Measurements from ENCODE around the gene SLC37A4.

Gene SLC37A4

DNA sequence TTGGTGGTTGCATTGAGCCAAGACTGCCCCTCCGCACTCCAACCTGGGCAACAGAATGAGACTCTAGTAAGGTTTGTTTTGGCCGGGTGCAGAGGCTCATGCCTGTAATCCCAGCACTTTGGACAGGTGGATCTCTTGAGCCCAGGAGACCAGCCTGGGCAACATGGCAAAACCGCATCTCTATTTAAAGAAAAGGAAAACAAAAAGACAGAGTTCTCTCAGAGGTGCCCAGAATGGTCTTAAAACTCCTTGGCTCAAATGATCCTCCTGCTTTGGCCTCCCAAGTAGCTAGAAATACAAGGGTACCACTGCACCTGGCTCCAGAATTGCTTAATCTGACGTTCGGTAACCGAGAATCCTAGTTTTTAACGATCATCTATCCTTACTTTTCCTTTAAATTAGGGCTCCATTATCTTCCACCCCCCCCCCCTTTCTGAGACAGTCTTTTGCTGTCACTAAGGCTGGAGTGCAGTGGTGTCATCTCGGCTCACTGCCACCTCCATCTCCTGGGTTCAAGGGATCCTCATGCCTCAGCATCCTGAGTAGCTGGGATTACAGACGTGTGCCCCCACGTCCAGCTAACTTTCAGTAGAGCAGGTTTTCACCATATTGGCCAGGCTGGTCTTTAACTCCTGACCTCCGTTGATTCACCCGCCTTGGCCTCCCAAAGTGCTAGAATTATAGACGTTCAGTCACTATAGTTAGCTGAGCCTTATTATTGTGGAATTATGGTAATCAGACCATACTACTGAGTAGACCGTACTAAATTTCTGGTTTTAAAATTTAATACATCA lies 14.3 kb downstream of the SLC37A4 start:
- TF ChIP-seq CTCF (IDR thresholded peaks at IDR 0.05; ENCODE audit: low read depth, low read length, missing control alignments) = no peak
- peak overlapping the region; percentile 91 for H3K4me3 ChIP-seq (ENCODE audit: low read depth, low read length)
- DNase-seq (ENCODE audit: low read depth) = no peak

GRCh38 chr11:119015054-119015611 lies 15.5 kb downstream of the SLC37A4 start:
- no peak for TF ChIP-seq CTCF (IDR thresholded peaks at IDR 0.05; ENCODE audit: low read depth, low read length, missing control alignments)
- DNase-seq (ENCODE audit: low read depth) = no peak
- H3K4me3 ChIP-seq (ENCODE audit: low read depth, low read length) = no peak overlapping the region

DNA sequence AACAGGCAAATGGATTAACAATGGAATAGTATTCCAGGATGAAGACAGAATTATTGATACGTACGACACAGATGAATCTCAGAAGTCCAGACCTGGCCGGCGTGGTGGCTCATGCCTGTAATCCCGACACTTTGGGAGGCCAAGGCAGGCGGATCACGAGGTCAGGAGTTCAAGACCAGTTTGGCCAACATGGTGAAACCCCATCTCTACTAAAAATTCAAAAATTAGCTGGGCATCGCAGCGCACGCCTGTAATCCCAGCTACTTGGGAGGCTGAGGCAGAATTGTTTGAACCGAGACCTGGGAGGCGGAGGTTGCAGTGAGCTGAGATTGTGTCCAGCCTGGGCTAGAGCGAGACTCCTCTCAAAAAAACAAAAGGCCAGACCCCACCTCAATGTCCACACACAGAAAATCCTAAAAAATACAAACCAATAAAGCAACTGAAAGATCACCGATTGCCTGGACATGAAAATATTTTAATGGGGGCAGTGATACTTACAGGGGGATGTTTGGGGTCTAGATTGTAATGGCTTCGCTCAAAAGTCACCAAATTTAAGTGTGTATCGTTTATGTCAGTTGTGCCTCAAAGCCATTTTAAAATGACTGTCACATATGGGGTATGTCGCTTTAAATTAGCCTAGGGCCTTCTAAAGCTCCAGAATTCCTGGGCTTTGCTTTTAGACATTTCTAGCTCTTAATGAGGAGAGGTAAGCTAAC lies 16.3 kb downstream of the SLC37A4 start:
- H3K4me3 ChIP-seq (ENCODE audit: low read depth, low read length) = no peak overlapping the region
- TF ChIP-seq CTCF (IDR thresholded peaks at IDR 0.05; ENCODE audit: low read depth, low read length, missing control alignments) = no peak
- DNase-seq (ENCODE audit: low read depth) = no peak

GRCh38 chr11:119012629-119013170 lies 18.0 kb downstream of the SLC37A4 start:
- no peak overlapping the region for H3K4me3 ChIP-seq (ENCODE audit: low read depth, low read length)
- TF ChIP-seq CTCF (IDR thresholded peaks at IDR 0.05; ENCODE audit: low read depth, low read length, missing control alignments) = no peak
- no peak for DNase-seq (ENCODE audit: low read depth)

GRCh38 chr11:119011476-119012053 lies 19.1 kb downstream of the SLC37A4 start:
- DNase-seq (ENCODE audit: low read depth) = no peak
- no peak for TF ChIP-seq CTCF (IDR thresholded peaks at IDR 0.05; ENCODE audit: low read depth, low read length, missing control alignments)
- no peak overlapping the region for H3K4me3 ChIP-seq (ENCODE audit: low read depth, low read length)

DNA sequence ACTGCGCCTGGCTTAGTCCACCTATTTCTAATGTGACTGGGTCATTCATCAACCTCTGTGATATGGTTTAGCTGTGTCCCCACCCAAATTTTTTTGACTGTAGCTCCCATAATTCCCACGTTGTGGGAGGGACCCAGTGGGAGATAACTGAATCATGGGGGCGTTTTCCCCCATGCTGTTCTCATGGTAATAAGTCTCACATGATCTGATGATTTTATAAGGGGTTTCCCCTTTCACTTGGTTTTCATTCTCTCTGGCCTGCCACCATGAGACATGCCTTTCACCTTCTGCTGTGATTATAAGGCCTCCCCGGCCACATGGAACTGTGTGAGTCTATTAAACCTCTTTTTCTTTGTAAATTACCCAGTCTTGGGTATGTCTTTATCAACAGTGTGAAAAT lies 24.0 kb downstream of the SLC37A4 start:
- TF ChIP-seq CTCF (IDR thresholded peaks at IDR 0.05; ENCODE audit: low read depth, low read length, missing control alignments) = no peak
- no peak for DNase-seq (ENCODE audit: low read depth)
- no peak overlapping the region for H3K4me3 ChIP-seq (ENCODE audit: low read depth, low read length)

All from GM12864 (cell line).